Stomach (tissue), 4 donors: ENCODE data around the gene ERVFRD-1.

Experiments used
- EP300 ChIP-seq: sonication (generic); formaldehyde crosslinking; IDR thresholded peaks from one replicate; pipeline ENCODE4 v1.6.1; 2017; ENCODE audit warnings: antibody characterized with exemption
- POLR2A ChIP-seq, 4 donors: fragments of 450-650 bp; IDR thresholded peaks; one replicate each; pipeline ENCODE4 v1.6.1; 2016; ENCODE audit warnings: antibody characterized with exemption in 4 of 4, control low read depth in 2 of 4, mild to moderate bottlenecking in 1 of 4, moderate library complexity in 1 of 4
- POLR2AphosphoS5 ChIP-seq, 3 donors: sonication (generic); formaldehyde crosslinking; IDR thresholded peaks; one replicate each; pipeline ENCODE4 v1.6.1; 2016; ENCODE audit warnings: antibody characterized with exemption in 3 of 3
- TF ChIP-seq, protein P1 (sequence below), 7 experiments: fragments of 450-650 bp in 4 of 7; fragments of 200-600 bp in 3 of 7; sonication (generic) in 3 of 7; IDR thresholded peaks; one replicate each; pipeline ENCODE4 v1.5.1; 2016 to 2019; ENCODE audit warnings: antibody characterized with exemption in 7 of 7, control low read depth in 2 of 7, mild to moderate bottlenecking in 1 of 7

DNA sequence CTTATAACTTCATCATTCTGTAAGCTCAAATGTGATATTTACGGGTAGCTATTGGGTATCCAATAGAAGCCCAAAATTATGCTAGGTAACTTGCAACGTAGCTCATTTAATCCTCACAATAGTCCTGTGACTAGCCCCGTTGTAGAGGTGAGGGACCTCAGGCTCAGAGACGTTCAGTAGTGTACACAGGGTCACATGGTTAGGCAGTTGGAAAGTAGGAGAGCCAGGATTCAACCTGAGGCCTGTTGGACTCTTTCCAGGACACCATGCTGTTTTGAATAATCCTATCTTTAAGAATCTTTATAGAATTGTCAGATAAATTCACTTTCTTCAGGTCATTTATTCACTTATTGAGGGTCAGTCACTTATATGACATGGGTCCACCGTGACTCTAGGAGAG, 58.2 kb downstream of the ERVFRD-1 start:
- TF ChIP-seq EP300 = no peak
- TF ChIP-seq, protein P1, sequence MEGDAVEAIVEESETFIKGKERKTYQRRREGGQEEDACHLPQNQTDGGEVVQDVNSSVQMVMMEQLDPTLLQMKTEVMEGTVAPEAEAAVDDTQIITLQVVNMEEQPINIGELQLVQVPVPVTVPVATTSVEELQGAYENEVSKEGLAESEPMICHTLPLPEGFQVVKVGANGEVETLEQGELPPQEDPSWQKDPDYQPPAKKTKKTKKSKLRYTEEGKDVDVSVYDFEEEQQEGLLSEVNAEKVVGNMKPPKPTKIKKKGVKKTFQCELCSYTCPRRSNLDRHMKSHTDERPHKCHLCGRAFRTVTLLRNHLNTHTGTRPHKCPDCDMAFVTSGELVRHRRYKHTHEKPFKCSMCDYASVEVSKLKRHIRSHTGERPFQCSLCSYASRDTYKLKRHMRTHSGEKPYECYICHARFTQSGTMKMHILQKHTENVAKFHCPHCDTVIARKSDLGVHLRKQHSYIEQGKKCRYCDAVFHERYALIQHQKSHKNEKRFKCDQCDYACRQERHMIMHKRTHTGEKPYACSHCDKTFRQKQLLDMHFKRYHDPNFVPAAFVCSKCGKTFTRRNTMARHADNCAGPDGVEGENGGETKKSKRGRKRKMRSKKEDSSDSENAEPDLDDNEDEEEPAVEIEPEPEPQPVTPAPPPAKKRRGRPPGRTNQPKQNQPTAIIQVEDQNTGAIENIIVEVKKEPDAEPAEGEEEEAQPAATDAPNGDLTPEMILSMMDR (IDR thresholded peaks at IDR 0.05) = no peak
- TF ChIP-seq POLR2A (IDR thresholded peaks at IDR 0.05) = no peak
- TF ChIP-seq POLR2AphosphoS5 (IDR thresholded peaks at IDR 0.05) = no peak
